Thyroid gland (tissue), 4 donors: Measurements from ENCODE around the gene POU6F2.

ENCODE experiments used
- POLR2A ChIP-seq, 2 donors: fragments of 450-650 bp; IDR thresholded peaks; one replicate each; pipeline ENCODE4 v1.6.1; 2017; ENCODE audit warnings: antibody characterized with exemption in 2 of 2, mild to moderate bottlenecking in 2 of 2, moderate library complexity in 1 of 2
- TF ChIP-seq, protein P1 (sequence below), 6 experiments: fragments of 200-600 bp in 3 of 6; fragments of 450-650 bp in 3 of 6; sonication (generic) in 3 of 6; IDR thresholded peaks; one replicate each; pipeline ENCODE4 v1.5.1; 2016 to 2019; ENCODE audit warnings: antibody characterized with exemption in 6 of 6, mild to moderate bottlenecking in 2 of 6, inconsistent platforms in 1 of 6, moderate library complexity in 1 of 6

DNA sequence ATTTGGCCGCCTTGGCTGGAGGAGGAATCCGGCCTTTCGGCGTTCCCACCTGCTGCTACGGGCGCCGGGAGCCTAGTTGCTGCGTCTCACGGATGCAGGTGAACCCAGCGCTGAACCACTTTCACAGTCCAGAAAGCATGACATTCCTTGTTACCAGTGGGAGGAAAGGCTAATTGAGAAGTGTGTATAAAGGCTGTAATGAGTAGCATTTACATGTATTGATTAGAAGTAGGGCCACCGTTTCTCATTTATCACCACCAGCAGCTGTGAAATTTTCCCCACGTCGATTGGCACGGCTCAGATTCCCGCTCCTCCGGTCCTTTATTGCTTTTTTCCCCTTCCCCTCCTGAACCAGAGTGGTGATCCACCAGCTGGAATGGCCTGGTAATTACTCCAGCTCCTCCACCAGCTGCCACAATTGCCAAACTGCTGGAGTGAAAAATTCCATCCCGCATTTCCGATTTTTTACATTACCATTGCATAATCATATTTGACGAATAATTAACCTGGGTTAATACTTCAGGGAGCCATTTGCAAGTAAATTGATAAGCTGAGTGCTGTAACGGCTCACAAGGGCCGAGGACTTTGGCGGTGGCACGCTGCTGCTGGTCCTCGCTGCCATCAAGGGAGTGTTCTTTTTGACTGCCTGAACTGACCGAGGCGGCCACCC lies 153.3 kb downstream of the POU6F2 start:
- no peak for TF ChIP-seq POLR2A (IDR thresholded peaks at IDR 0.05)
- TF ChIP-seq, protein P1, sequence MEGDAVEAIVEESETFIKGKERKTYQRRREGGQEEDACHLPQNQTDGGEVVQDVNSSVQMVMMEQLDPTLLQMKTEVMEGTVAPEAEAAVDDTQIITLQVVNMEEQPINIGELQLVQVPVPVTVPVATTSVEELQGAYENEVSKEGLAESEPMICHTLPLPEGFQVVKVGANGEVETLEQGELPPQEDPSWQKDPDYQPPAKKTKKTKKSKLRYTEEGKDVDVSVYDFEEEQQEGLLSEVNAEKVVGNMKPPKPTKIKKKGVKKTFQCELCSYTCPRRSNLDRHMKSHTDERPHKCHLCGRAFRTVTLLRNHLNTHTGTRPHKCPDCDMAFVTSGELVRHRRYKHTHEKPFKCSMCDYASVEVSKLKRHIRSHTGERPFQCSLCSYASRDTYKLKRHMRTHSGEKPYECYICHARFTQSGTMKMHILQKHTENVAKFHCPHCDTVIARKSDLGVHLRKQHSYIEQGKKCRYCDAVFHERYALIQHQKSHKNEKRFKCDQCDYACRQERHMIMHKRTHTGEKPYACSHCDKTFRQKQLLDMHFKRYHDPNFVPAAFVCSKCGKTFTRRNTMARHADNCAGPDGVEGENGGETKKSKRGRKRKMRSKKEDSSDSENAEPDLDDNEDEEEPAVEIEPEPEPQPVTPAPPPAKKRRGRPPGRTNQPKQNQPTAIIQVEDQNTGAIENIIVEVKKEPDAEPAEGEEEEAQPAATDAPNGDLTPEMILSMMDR (IDR thresholded peaks at IDR 0.05), result no peak
